HG03095 (cell line): Measurements from ENCODE around the gene EPN1.

ENCODE experiments used
- ATAC-seq: cut with Tn5 transposase; IDR thresholded peaks from one replicate; pipeline ENCODE4 v1.9.1; 2021; ENCODE audit warnings: moderate library complexity; ENCODE audit not compliant: unreplicated experiment

Gene EPN1

DNA sequence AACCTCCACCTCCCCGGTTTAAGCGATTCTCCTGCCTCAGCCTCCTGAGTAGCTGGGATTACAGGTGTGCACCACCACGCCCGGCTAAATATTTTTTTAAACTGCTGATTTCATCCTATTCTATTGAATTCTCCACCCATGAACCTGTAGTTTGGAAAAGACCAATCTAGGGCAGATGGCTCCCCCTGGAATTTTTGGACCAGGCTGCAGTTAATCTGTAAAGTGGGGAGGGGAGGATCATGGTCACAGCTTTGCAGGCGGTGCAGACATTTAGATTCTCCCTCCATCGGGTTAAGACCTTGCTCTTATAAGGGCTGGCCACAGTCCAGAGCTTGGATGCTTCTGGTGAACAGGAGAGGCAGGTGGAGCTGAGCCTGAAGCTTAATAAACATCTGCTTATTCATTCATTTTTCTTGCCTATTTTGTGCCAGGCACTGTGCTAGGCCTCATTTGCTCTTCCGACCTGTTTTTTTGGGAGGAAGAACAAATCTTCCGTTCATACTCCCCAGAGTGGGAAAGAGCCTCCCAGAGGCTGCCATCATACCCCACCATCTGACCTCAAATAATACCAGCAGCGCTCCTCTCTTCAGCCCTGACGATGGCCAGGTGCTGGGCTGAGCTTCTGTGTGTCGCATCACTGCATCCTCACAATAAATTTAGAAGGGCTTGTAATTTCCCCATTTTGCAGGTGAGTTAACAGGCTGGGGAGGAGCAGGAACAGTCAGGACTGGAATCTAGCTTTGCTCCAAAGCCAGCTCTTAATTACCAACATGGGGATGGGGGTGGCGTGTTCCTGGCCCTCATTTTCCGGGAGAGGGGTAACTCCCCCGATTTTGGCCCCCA, 27.9 kb upstream of the EPN1 start:
- ATAC-seq, result no peak

DNA sequence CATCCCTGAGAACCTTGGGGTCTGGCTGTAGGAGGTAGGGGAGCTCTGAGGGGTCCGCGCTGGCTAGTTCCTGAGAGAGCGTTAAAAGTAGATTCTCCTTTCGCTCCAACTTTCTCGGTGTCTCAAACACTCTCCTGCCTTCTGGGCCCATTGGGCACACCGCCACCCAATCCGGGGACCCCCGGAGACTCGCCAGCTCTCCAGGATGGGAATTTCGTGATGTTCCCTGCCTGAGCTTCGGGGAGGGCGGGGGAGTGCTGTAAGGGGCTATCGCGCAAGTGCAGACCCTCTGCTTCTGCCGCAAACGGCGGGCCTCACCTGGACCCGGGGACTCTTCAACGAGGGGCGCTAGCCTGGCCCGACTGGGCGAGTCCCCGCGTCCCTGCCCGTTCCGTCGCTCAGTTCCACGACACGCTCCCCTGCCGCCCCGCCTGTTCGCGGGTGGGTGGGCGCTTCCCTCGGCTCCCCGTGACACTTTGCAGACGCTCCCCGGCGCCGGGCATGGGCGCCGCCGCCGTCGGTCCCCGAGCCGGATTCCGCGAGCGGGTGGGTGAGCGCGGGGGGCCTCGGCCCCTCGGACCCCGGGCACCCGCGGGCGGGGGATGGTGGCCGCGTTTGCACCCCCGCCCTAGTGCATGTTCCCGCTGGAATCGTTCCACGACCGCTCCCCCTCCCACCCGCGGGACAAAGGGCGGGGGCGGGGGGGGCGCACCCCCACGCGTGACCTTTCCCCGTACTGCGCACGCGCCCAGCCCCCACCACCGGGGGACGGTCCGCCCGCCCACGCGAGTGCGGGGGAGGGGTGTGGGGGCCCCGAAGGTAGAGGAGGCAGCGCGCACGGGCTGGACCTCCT, 27.1 kb upstream of the EPN1 start, which contains the start of gene CCDC106:
TSS of gene CCDC106 (plus strand) at position 481 of the 853 bp plus-strand sequence. CDS start 835 bp downstream, outside the sequence.
- ATAC-seq, result no peak

DNA sequence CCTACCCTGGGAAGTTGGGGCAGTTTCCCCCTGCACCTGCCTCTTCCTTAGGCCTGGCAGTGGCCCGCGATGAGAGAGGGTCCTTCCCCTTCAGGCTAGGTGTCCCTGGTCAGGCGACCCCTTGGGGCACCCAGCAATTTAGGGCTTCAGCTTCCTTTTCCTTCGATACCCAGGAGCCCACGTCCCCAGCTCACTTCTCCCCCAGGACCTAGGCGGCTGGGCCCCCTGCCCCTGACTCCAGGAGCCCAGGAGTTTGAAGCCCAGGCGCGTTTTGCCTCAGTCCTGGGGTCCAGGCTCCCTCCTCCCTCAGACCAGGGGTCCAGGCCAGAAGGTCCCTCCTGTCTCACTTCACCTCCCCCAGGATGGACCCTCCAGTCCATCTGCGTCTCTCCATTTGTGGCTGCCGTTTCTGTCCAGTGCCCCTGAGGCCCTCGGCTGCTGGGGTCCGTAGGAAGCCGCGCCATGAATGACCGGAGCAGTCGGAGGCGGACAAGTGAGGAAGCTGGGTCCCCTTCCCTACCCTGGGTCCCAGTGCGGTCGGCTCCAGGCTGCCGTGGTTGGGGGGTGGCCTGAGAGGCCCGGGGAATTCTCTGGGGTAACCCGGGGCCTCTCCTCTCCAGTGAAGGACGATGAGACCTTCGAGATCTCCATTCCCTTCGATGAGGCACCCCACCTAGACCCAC, 26.3 kb upstream of the EPN1 start:
- ATAC-seq, result no peak

DNA sequence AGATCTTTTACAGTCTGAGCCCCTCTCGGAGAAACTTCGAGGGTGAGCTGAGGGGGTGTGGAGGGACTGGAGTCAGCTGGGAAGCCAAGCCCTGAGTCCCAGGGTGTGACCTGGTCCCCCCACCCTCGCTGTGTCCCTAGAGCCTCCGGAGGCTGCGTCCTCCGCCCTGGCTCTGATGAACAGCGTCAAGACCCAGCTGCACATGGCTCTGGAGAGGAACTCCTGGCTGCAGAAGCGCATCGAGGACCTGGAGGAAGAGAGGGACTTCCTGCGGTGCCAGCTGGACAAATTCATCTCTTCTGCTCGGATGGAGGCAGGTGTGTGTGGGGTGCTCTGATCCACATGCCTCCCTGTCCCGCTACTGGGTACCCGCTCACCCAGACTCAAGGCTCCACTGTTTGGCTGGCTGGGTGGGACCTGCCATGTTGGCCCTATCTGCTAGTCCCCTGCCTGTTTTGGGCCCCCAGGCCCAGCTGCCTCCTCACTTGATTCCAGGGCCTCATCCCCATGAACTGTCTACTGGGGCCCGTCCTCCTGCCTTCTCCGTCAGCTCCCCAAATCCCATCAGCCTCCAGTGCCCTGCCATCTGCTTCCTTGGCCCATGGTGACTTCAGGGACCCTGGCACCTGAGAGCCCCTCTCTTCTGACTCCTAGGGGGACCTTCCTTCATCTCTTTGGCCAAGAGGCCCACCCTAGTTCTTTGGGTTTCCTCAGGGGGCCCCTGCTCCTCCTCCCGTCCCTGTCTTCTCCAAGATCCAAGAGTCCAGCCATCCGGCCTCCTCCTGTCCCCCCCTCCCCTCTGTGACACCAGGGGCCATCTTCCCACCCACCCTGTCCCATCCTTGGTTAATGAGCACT, 25.5 kb upstream of the EPN1 start:
- ATAC-seq, result no peak

DNA sequence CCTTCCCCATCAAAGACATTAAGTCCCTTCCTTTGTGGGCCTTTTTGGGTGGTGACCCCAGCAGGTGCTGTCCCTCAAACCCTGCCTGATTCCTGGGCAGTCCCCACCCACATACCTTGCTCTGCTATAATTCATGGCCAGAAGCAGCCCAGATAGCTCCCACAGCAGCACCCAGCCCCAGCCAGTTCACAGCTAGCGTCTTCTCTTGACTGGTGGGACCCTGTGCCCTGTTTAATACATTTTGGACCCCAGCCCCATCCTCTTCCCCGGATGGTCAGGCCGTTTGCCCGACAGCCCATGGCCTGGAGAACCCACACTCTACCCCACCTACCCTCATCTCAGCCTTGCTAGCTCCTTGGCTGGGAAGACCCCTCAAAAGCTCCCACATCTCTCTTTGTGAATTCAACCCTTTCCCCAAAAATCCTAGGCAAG, 24.9 kb upstream of the EPN1 start:
- no peak for ATAC-seq

DNA sequence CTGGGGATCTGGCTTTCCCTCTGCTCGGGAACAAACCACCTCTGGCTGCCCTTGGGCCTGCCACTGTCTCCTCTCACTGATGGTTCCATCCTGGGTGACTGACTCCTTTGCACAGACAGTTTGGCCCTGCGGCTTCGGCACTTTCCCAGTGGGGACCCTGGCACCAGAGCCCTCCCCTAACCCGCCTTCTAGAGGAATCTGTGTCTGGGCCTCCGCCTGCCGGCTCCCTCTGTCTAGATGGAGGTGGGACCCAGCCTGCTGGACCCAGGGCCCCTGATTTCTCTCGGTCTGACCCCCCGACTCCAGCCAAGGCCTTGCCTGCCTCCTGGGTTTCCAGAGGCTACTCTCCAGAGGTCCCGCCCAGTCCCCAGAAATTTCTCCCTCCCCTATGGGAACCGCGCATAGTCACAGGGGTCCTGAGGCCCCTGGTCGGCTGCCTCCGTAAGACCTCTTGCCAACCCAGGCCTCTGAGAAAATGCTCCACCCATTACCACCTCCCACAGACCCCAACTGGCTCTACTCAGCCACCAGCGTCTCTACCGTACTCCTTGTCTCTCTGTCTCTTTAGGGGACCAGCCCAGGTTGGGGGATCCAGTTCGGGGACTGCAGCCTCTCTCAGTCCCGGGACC, 24.3 kb upstream of the EPN1 start:
- ATAC-seq, result no peak

DNA sequence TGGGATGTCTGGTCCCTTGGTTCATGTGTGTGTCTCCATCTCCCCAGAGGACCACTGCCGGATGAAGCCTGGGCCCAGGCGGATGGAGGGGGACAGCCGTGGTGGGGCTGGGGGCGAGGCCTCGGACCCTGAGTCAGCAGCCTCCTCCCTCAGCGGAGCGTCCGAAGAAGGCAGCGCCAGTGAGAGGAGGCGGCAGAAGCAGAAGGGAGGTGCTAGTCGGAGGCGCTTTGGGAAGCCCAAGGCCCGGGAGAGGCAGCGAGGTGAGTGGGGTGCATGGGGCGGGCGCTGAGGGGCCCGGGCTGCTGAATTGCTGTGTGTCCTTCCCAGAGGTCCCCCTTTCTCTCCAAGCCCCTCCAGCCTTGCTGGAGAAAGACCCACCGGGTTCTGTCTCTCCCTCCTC, 23.8 kb upstream of the EPN1 start:
- ATAC-seq, result no peak

DNA sequence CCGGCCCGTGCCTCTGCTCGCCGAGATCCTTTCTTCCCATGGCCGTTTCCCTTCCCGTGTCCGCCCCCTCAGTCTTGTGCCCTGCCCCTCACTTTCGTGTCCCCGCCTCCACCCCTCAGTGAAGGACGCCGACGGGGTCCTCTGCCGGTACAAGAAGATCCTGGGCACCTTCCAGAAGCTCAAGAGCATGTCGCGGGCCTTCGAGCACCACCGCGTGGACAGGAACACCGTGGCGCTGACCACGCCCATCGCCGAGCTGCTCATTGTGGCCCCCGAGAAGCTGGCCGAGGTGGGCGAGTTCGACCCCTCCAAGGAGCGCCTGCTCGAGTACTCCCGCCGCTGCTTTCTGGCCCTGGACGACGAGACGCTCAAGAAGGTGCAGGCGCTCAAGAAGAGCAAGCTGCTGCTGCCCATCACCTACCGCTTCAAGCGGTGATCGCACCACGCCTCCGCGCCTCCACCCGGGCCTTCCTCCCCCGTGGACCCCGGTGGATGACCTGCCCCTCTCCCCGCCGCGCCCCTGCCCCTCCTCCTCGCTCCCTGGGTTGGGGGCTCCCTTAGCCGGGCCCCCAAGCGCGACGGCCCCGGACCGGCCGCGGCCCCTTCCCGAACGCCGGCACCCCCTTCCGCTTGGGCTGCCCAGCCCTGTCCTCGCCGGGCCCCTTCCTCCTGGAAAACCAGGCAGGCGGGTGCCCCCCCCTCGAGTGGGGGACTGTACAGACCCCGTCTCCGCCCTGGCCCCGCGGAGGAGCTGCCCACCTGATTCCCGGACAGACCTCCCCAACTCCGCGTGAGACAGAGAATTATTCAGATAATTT, 22.5 kb upstream of the EPN1 start:
- ATAC-seq, result no peak

DNA sequence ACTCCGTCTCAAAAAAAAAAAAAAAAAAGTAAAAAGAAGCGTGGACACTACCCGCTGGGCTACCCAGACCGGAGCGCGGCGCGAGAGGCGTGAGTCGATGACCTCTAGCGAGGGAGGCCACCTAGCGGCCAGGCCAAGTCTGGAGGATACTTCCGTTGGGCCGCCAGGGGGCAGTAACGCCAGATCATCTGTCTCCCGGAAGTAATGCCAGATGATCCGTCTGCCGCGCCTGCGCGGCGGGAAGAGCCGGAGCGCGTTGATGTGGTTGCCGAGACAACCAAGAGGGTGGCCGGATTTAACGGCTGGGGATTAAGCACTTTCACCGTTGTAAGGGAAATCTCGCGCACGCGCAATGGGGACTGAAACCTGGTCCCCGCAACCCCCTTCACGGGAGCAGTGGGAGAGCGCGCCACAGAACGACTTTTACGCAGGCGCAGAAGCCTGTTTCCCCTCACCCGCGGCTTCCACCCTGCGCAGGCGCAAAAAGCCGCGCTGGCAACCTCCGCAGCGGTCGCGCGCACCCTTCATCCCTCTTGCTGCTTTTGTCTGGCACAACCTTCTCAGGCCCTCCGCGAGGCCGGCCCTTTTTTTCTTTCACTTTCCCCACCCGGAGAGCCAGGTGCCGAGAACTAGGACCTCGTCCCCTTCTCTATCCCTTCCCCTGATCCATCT, 21.2 kb upstream of the EPN1 start:
- ATAC-seq, result peak; percentile 32

DNA sequence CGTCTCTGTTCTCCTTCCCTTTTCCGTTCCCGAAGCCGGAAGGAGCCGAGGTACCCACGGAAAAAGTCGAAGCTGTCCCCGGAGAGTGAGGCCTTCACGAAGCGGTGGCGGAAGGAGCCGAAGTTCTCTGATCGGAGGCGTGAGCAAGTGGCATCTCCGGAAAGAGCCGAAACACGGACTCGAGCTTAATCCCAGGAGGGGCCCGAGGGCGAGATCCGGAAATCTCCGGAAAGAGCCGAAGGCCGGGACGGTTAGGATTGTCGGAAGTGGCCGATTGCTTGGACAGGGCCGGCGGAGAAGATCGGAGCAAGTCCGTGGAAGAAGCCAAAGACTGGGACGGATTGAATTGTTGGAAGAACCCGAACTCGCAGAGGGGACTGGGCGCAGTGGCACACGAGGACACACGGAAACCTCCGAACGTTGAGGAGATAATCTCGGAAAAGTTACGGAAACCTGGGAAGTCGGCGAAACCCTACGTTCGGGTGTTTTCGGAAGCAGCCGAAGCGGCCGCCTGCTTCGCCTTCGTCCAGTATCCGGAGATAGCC, 20.6 kb upstream of the EPN1 start:
- peak; percentile 36 for ATAC-seq

DNA sequence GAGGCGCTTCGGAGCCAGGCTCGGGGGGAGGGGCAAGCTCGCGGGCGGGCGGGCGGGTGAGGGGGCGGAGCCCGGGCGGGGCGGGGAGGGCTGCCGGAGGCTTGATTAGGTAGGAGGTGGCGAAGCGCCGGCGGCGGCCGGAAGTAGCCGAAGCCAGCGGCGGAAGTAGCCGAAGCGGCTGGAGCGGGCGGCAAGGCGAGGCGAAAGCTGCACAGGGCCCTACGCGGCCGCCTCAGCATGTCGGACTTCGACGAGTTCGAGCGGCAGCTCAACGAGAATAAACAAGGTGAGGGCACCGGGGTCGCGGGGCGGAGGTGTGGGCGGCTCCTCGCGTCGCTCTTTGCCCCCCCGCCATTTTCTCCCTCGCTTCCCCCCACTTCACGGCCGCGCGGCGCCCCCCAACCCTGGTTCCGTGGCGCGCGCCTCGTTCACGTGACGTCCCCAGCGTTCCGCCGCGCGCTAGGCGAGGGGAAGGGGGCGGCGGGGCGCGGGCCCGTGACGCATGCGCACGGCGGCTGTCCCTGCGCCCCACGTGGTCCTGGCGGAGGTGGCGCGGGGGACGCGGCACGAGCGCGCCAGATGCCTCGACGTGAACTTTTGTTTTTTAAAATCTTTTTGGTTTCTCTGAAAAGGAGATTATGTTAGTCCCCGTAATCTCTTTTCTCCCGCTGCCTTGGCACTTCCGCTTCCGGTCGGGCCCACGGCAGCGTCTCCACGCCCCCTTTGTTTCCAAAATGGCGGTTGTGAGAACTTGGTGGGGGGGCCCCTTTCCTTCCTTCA, 20.0 kb upstream of the EPN1 start, which contains the start of gene U2AF2:
TSS of gene U2AF2 (plus strand) at position 168 of the 780 bp plus-strand sequence. CDS start at position 238, 70 bp downstream.
- ATAC-seq, result peak; percentile 28

DNA sequence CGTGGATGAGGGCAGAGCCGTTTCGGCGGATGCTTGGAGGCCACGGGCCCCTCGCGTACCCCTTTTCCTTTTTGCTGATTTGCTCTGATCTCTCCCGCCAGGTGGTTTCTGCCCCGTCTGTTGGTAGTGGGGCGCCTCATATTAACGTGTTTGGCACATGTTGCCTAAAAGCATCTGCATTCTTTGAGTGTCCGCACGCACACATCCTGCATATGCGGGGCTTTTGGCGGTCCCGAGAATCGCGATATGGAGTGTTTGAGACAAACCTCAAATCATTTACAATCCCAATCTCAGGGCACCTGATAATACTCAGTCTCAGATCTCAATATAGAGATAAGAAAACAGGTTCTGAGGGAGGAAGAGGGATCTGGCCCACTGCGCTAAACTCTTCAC, 19.4 kb upstream of the EPN1 start:
- ATAC-seq, result no peak

DNA sequence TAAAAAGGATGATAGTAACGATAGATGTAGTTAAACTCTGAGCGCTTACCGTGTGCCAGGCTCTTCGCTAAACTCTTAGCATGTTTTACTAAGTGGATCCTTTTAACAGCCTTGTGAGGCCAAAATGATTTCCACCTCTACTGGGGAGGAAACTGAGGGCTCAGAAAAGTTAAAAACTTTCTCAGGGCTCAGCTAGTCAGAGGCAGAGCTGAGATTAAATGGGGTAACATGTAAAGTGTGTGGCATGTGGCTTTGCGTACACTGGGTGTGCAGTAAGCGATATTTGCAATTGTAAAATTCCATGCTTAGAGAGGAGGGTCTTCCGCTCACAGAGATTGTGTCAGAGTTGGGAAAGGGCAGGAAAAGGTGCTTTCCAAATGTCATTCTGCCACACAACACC, 18.5 kb upstream of the EPN1 start:
- no peak for ATAC-seq

DNA sequence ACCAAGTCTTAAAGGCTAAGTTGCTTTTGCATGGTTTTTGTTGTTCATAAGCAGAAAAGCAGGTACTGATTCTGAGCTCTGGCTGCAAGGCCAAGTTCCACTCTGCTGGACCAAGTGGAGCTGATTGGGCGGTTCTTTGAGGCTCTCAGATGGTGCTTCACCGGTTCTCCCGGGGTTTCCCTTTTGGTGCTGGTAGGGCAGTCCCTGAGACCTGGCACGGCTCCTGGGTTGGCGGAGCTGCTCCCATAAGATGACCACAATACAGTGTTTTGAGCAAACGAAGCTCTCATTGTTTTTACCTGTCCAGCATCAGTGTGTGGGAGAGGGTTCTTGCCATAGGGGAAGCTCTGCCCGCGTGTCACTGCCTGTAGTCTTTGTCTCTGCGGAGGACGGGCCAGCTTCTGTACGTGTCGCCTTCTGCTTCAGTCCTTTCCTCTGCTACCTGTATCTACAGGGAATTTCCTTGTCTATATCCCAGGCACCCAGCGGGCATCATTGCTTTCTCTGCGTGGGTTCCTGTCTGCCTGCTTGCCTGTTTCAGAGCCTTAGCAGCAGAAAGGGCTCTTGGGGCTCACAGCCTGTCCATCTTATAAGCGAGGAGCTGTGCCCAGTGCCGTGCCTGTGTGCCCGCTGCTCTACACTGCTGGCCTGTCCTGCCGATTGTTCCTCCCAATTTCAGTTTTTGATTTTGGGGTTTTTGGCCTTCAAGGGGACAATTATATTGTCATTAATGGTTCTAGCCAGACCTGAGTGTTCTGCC, 17.9 kb upstream of the EPN1 start:
- ATAC-seq, result no peak

DNA sequence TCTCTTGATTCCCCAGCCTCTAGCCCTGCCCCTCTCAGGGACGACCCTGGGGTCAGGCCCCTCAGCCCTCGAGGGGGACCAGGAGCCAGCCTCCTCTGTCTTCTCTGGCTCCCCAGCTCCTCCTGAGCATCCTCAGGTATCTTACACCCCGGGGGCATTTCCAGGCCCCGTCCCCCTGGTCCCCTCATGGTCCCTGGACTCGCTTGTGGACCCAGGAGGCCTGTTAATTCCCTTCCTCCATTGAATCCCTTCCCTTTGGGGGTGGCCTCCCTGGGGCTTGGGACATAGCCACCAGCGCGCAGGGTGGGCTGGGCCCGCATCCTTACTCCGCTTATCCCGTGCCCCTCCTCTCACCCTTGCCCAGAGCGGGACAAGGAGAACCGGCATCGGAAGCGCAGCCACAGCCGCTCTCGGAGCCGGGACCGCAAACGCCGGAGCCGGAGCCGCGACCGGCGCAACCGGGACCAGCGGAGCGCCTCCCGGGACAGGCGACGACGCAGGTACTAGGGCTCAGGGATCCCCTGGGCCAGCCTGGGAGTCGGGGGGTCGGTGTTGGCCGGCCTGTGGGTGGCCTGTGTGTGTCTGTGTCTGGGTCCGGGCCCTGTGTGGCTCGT, 16.1 kb upstream of the EPN1 start:
- no peak for ATAC-seq

DNA sequence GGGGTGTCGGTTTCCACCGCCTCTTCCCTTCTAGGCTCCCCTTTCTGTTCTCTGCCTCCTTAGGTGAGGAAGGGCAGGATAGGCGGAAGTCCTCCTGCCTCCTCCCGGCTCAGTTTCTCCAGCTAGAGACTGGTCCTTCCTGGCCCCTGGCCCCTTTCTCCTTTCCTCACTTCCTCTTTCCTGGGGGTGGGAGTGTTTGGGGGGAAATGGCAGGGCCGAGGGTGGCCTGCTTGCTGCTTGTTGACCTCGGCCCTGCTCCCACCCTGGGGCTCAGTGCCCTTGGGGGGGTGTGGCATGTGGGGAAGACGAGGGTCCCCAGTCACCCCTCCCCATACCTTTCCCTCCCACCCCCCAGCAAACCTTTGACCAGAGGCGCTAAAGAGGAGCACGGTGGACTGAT, 15.2 kb upstream of the EPN1 start:
- no peak for ATAC-seq
